HEK293 (cell line): ENCODE data around the gene LRRC15.
A peak's percentile ranks its signal among the peaks of the same experiment; 100 is the strongest.

ENCODE experiments used
- CTCF ChIA-PET: fragments of 350-600 bp; formaldehyde crosslinking; extraction: SDS; loops from one replicate; lab custom pipeline; 2021; ENCODE audit warnings: antibody characterized with exemption; lab: Yijun Ruan, JAX
- POLR2A ChIA-PET: fragments of 300-600 bp; formaldehyde crosslinking; extraction: SDS; loops from one replicate; lab custom pipeline; 2020; ENCODE audit warnings: antibody characterized with exemption, inconsistent platforms; lab: Yijun Ruan, JAX
- H3K27ac ChIP-seq: fragments of 200-500 bp; sonication (Bioruptor generic); 2 replicates; pipeline ENCODE4 v1.5.1; 2014; ENCODE audit warnings: low read depth, low read length, control low read depth, inconsistent platforms; ENCODE audit errors: extremely low read depth
- H3K36me3 ChIP-seq, 2 experiments: fragments of 200-500 bp in 1 of 2; sonication (Bioruptor generic) in 1 of 2; 1 replicate in 1 of 2; 2 replicates in 1 of 2; pipeline ENCODE4 v1.5.1; 2014 to 2017; ENCODE audit warnings: inconsistent platforms in 2 of 2, low read length in 2 of 2; ENCODE audit not compliant: control insufficient read depth in 2 of 2, insufficient read depth in 1 of 2
- H3K4me1 ChIP-seq: fragments of 200-500 bp; sonication (Bioruptor generic); 2 replicates; pipeline ENCODE4 v1.5.1; 2014; ENCODE audit warnings: mild to moderate bottlenecking, low read length, inconsistent platforms; ENCODE audit not compliant: control insufficient read depth, insufficient read depth
- H3K4me3 ChIP-seq: 2 replicates; pipeline ENCODE4 v1.5.1; 2011; ENCODE audit warnings: low read depth, mild to moderate bottlenecking, control low read depth, low read length, moderate library complexity
- H3K9me3 ChIP-seq: fragments of 200-500 bp; sonication (Bioruptor generic); 2 replicates; pipeline ENCODE4 v1.5.1; 2014; ENCODE audit warnings: low read depth, low read length, inconsistent platforms; ENCODE audit not compliant: control insufficient read depth, insufficient read depth
- BCL11B ChIP-seq: fragments of 450-650 bp; formaldehyde crosslinking; IDR thresholded peaks from 2 replicates; pipeline ENCODE4 v1.5.1; 2016; ENCODE audit warnings: low read depth, missing biosample characterization, missing genetic modification characterization
- GFI1B ChIP-seq: fragments of 450-650 bp; formaldehyde crosslinking; IDR thresholded peaks from 2 replicates; pipeline ENCODE4 v1.5.1; 2016; ENCODE audit warnings: missing biosample characterization, missing genetic modification characterization
- GLIS2 ChIP-seq: fragments of 450-650 bp; formaldehyde crosslinking; IDR thresholded peaks from 2 replicates; pipeline ENCODE4 v1.5.1; 2016; ENCODE audit warnings: missing biosample characterization, missing genetic modification characterization
- IKZF3 ChIP-seq: fragments of 450-650 bp; IDR thresholded peaks from 2 replicates; pipeline ENCODE4 v1.5.0; 2018; ENCODE audit warnings: missing biosample characterization, mild to moderate bottlenecking, missing genetic modification characterization, moderate library complexity
- KLF9 ChIP-seq: fragments of 450-650 bp; formaldehyde crosslinking; IDR thresholded peaks from 2 replicates; pipeline ENCODE4 v1.5.1; 2016; ENCODE audit warnings: missing biosample characterization, missing genetic modification characterization, low read depth
- PRDM2 ChIP-seq: fragments of 450-650 bp; formaldehyde crosslinking; IDR thresholded peaks from 2 replicates; pipeline ENCODE4 v1.5.1; 2016; ENCODE audit warnings: missing biosample characterization, missing genetic modification characterization, borderline replicate concordance
- ZNF18 ChIP-seq: fragments of 450-650 bp; formaldehyde crosslinking; IDR thresholded peaks from 2 replicates; pipeline ENCODE4 v1.5.1; 2016; ENCODE audit warnings: missing biosample characterization, missing genetic modification characterization
- ZNF19 ChIP-seq: fragments of 450-650 bp; formaldehyde crosslinking; IDR thresholded peaks from 2 replicates; pipeline ENCODE4; 2016; ENCODE audit warnings: missing biosample characterization, missing genetic modification characterization, low read depth
- ZNF2 ChIP-seq: fragments of 450-650 bp; formaldehyde crosslinking; IDR thresholded peaks from 2 replicates; pipeline ENCODE4 v1.5.1; 2016; ENCODE audit warnings: missing biosample characterization, missing genetic modification characterization
- ZNF266 ChIP-seq: fragments of 450-650 bp; formaldehyde crosslinking; IDR thresholded peaks from 2 replicates; pipeline ENCODE4 v1.5.1; 2016; ENCODE audit warnings: missing biosample characterization, missing genetic modification characterization, low read depth
- ZNF362 ChIP-seq: fragments of 450-650 bp; formaldehyde crosslinking; IDR thresholded peaks from 2 replicates; pipeline ENCODE4 v1.5.1; 2016; ENCODE audit warnings: missing biosample characterization, missing genetic modification characterization
- ZNF473 ChIP-seq: fragments of 450-650 bp; formaldehyde crosslinking; IDR thresholded peaks from 2 replicates; pipeline ENCODE4 v1.5.1; 2017; ENCODE audit warnings: missing biosample characterization, missing genetic modification characterization
- ZNF544 ChIP-seq: fragments of 450-650 bp; formaldehyde crosslinking; IDR thresholded peaks from 2 replicates; pipeline ENCODE4 v1.5.0; 2017; ENCODE audit warnings: missing biosample characterization, missing genetic modification characterization
- ZNF555 ChIP-seq: fragments of 450-650 bp; formaldehyde crosslinking; conservative IDR thresholded peaks from 2 replicates; pipeline ENCODE4 v1.5.1; 2017; ENCODE audit warnings: missing biosample characterization, mild to moderate bottlenecking, missing genetic modification characterization, inconsistent platforms
- ZNF571 ChIP-seq: fragments of 450-650 bp; formaldehyde crosslinking; IDR thresholded peaks from 2 replicates; pipeline ENCODE4 v1.5.0; 2017; ENCODE audit warnings: missing biosample characterization, missing genetic modification characterization
- ZNF660 ChIP-seq: fragments of 450-650 bp; IDR thresholded peaks from 2 replicates; pipeline ENCODE4 v1.5.1; 2018; ENCODE audit warnings: missing biosample characterization, mild to moderate bottlenecking, missing genetic modification characterization
- ZNF707 ChIP-seq: fragments of 450-650 bp; formaldehyde crosslinking; IDR thresholded peaks from 2 replicates; pipeline ENCODE4 v1.5.1; 2016; ENCODE audit warnings: missing biosample characterization, missing genetic modification characterization
- ZNF791 ChIP-seq: fragments of 450-650 bp; formaldehyde crosslinking; IDR thresholded peaks from 2 replicates; pipeline ENCODE4 v1.5.1; 2016; ENCODE audit warnings: missing biosample characterization, missing genetic modification characterization

The LRRC15 gene

GRCh38 chr3:194314388-194315068 is 55.0 kb downstream of the LRRC15 start:
- Histone ChIP-seq H3K27ac (peak overlapping the region; percentile 83), H3K4me3 (no peak overlapping the region)

GRCh38 chr3:194313560-194314387 is 55.8 kb downstream of the LRRC15 start:
- H3K27ac ChIP-seq: no peak overlapping the region; the same call in 1 of the 2 replicates
- POLR2A ChIA-PET: interaction anchor here (0.6 to 6.0 kb wide), 3 partner anchors 81 to 176 kb away, joined by 3 to 145 read pairs (median 7); partner anchors contain the start of gene HES1
- TF ChIP-seq IKZF3 (no peak), GLIS2 (tag by site-specific recombination) (no peak), ZNF2 (no peak), PRDM2 (tag by site-specific recombination) (no peak), ZNF555 (no peak), BCL11B (tag by site-specific recombination) (no peak), ZNF19 (tag by site-specific recombination) (no peak), ZNF473 (tag by site-specific recombination) (no peak), ZNF707 (no peak), ZNF544 (no peak), ZNF571 (tag by site-specific recombination) (no peak), ZNF791 (tag by site-specific recombination) (no peak)
- CTCF ChIA-PET: interaction anchor here (0.6 to 2.1 kb wide), 14 partner anchors 9 to 649 kb away, joined by 3 to 25 read pairs (median 3); no protein-coding TSS in a partner anchor
- H3K4me1 ChIP-seq: peaks cover 2% of the 10 kb centered on the region
- H3K36me3 ChIP-seq: no peaks in the 10 kb centered on the region
- no peaks in the 10 kb centered on the region for H3K9me3 ChIP-seq
- no peak overlapping the region for H3K4me3 ChIP-seq

More at GRCh38 chr3:194314388-194315068, 55.0 kb downstream of the LRRC15 start:
- TF ChIP-seq GFI1B (tag by site-specific recombination): no peak
- TF ChIP-seq ZNF660: no peak
- peak; percentile 78 for TF ChIP-seq ZNF362 (tag by site-specific recombination)
- TF ChIP-seq ZNF18 (tag by site-specific recombination): peak; percentile 12; the same call in 1 of the 2 replicates
- TF ChIP-seq KLF9 (tag by site-specific recombination): 0 out of 2 replicates have a peak, but pooled peaks have one; percentile 12
- no peak for TF ChIP-seq ZNF266
- ChIA-PET CTCF (interaction anchor here (0.6 to 3.8 kb wide), 17 partner anchors 9 to 650 kb away, joined by 3 to 39 read pairs (median 3); no protein-coding TSS in a partner anchor), POLR2A (interaction anchor here (0.8 to 6.0 kb wide), 2 partner anchors 91 to 177 kb away, joined by 6 to 145 read pairs; partner anchors contain the start of gene HES1)
- H3K36me3 ChIP-seq: no peaks in the 10 kb centered on the region
- H3K4me1 ChIP-seq: no peaks in the 10 kb centered on the region; the same call in 1 of the 2 replicates
- no peaks in the 10 kb centered on the region for H3K9me3 ChIP-seq
